HG02885 (cell line): ENCODE data around the gene VCL.
"Not testable (repeated sequence)": the region's sequence is repeated elsewhere in the genome, so short reads cannot be mapped to it uniquely, and the experiment has no call there.

Source experiments
- ATAC-seq: cut with Tn5 transposase; IDR thresholded peaks from one replicate; pipeline ENCODE4 v1.9.1; 2021; ENCODE audit warnings: mild to moderate bottlenecking; ENCODE audit not compliant: unreplicated experiment, poor library complexity

VCL gene

DNA sequence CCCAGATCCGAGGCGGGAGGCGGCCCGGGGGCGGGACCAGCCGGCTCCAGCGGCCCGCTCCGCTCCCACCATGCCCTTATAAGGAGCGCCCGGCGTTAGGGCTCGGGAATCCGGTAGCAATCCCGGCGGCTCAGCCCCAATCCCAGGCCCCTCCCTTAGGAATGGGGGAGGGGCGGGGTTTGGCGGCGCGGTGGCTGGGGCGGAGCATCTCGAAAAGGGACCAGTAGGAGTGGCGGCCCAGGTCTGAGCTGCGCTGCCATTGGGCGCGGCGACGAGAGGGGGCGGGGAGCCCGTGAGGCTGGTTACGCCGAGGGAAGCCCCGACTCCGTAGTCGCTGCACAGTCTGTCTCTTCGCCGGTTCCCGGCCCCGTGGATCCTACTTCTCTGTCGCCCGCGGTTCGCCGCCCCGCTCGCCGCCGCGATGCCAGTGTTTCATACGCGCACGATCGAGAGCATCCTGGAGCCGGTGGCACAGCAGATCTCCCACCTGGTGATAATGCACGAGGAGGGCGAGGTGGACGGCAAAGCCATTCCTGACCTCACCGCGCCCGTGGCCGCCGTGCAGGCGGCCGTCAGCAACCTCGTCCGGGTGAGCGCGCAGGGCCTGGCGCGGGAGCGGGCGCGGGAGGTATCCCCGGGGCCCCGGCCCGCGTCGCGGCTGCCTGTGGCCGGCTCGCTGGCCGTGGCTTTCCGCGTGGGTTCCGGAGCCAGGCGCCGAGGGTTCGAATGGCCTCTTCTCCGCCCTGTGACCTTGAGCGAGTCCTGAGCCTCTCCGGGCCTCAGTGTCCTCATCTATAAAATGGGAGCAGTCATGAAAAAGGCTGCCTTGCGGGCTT lies at the start of gene VCL:
Gene VCL, plus strand, starts transcription at position 330 of the 836 bp plus-strand sequence. Its CDS starts 92 bp downstream, at position 422.
- ATAC-seq: peak; percentile 98

- no peak for ATAC-seq
Measured at GRCh38 chr10:73948947-73949633, 48.8 kb upstream of the VCL start.

DNA sequence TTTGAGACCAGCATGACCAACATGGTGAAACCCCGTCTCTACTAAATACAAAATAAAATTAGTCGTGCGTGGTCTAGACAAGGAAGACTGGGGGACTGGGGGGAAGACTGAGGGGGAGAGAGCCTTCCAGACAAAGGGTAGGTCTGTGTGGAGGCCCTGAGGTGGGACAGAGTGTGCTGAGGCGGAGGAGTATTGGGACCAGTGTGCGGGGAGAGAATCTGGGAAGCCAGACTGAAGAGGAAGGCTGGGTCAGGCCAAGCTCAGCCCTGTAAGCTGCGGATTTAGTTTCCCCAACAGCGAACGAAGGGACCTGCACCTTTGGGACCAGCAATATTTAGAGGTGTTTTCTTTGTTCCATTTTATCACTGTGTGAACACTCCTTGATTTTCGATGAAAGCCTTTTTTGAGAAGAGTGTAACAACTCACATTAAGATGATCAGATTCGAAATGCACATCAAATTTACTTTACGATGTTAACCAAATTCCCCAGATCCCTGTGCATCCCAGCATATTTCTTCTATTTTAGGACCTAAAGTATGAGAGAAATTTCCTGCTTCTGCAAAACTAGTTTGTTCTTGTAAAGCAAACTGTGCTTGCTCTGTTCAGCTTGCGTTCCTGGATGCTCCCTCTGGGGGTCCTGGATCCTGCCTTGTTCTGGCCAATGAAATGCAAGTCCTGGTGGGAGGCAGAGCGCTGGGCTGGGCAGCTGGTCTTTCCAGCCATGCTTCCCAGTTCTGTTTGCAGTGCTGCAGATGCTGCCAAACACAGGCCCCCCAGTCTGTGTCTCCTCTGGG lies 47.6 kb upstream of the VCL start:
- ATAC-seq: no peak

GRCh38 chr10:73953665-73954064 lies 44.3 kb upstream of the VCL start:
- ATAC-seq: no peak

DNA sequence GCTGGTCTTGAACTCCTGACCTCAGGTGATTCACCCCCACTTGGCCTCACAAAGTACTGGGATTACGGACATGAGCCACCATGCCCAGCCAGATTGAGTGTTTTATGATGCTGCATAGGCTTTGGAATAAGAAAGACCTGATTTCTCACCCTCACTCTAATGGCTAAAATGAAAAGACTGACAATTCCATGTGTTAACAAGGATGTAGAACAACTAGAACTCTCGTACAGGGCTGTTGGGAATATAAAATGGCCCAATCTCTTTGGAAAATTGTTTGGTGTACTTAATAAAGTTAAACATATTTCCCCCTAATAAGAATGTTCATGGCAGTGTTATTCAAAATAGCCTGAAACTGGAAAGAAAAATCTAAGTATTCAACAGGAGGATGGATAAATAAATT lies 43.2 kb upstream of the VCL start:
- no peak for ATAC-seq

DNA sequence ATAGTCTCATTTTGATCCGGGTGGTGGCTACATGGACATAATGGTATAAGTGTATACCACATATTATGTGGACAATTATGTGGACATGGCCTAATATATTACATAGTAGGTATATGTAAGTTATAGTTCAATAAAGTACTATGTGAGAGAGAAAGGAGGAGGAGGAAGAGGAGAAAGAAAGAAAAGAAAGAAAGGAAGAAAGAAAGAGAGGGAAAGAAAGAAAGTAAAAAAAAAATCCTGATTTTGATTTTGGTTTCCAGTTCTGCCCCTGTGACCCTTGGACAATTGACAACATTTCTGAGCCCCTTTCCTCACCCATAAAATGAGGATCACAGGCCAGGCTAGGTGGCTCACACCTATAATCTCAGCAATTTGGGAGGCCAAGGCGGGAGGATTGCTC lies 42.2 kb upstream of the VCL start:
- no peak for ATAC-seq

GRCh38 chr10:73956476-73957359 lies 41.2 kb upstream of the VCL start:
- peak; percentile 58 for ATAC-seq

GRCh38 chr10:73959484-73960243 lies 38.3 kb upstream of the VCL start:
- ATAC-seq: no peak

- no peak for ATAC-seq
Measured at GRCh38 chr10:73962386-73962785, 35.5 kb upstream of the VCL start.

GRCh38 chr10:73963533-73963932 lies 34.4 kb upstream of the VCL start:
- not testable (repeated sequence) for ATAC-seq

DNA sequence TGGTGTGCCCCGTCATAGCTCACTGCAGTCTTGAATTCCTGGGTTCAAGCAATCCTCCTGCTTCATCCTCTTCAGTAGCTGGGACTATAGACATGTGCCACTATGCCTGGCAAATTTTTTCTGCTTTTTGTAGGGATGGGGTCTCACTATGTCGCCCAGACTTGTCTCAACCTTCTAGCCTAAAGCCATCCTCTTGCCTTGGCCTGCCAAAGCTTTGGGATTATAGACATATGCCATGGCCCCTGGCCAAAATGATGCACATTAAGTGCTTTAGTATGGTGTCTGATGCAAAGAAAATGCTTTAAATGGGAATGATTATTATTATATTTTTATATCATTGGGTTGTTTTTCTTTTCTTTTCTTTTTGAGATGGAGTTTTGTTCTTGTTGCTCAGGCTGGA lies 33.2 kb upstream of the VCL start:
- ATAC-seq: no peak

DNA sequence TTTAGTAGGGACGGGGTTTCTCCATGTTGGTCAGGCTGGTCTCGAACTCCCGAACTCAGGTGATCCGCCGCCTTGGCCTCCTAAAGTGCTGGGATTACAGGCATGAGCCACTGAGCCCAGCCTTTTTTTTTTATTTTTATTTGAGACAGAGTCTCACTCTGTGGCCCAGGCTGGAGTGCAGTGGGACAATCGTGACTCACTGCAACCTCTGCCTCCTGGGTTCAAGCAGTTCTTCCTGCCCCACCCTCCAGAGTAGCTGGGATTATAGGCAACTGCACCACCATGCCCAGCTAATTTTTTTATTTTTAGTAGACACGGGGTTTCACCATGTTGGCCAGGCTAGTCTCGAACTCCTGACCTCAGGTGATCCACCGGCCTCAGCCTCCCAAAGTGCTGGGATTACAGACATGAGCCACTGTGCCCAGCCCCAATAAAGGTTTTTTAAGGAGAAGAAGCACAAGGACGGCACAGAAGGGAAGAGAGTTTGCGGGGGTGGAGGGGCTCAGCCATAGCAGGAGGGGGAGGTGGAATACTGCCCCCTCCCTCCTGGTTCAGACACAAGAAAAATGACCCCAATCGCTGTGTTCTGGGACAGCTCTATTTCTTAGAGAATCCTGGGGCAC lies 32.5 kb upstream of the VCL start:
- ATAC-seq: not testable (repeated sequence)

GRCh38 chr10:73965890-73966768 lies 31.8 kb upstream of the VCL start:
- no peak for ATAC-seq

DNA sequence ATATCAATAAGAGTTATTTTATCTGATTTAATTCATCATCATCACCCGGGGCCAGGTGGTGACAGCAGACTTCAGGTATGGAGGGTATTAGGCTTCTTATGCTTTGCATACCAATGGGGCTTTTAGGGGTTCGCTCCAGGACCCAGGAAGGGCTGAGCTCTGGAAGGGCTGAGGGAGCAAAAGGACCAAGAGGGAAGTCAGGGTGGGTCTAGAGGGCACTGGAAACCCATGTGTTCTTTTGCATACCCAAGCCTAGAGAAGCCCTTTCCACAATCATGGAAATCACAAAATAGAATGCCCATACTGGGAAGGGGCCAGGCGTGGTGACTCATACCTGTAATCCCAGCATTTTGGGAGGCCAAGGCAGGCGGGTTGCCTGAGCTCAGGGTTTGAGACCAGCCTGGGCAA lies 30.9 kb upstream of the VCL start:
- no peak for ATAC-seq

- ATAC-seq: no peak
Measured at GRCh38 chr10:73967544-73967943, 30.4 kb upstream of the VCL start.

DNA sequence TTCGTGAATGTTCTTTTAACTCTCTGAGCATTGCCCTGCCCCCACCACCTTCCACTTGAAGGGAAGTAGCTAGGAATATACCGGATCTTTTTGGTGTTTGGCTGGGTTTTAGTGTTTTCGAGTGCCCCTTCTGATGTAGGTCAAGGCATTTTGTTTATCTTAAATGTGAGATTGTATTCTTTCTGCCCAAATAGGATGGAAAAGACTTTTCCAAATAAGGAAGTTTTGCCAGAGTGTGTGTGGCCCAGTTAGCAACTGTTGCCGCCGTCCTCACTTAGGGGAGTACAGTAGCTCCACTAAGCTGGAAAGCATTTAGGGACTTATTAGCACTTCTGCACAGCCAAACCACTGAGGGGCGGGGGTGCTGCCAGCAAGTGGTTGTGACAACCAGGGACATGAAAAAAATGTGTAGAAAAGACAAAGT lies 29.8 kb upstream of the VCL start:
- no peak for ATAC-seq

- no peak for ATAC-seq
Measured at GRCh38 chr10:73969224-73969841, 28.6 kb upstream of the VCL start.
